Endothelial cell of umbilical vein (primary cell): ENCODE results near the gene DVL1. TPM values are rescaled to one million over a fixed set of nuclear protein-coding genes. Genes with fewer than 3 reads are reported as not detected.

Experiments used
- BruUV-seq: library from RNA; stranded (reverse); fragments of 400-500 nt; replicated peaks from 2 replicates; lab custom pipeline; 2021; lab: Mats Ljungman, UMichigan
- CTCF ChIA-PET: fragments of 300-600, 350-600 bp; sonication (Branson Sonifier 250); formaldehyde crosslinking; loops from one replicate; lab custom pipeline; 2021; ENCODE audit warnings: antibody characterized with exemption, inconsistent platforms; lab: Charles Lee
- POLR2A ChIA-PET: fragments of 300-600, 350-600 bp; sonication (Branson Sonifier 250); formaldehyde crosslinking; loops from one replicate; lab custom pipeline; 2021; ENCODE audit warnings: antibody characterized with exemption, inconsistent platforms; lab: Charles Lee
- DNase-seq: peaks from one replicate; pipeline ENCODE4 v3.0.0-alpha.2; 2011; ENCODE audit warnings: low read depth, low spot score
- FAIRE-seq: peaks from 2 replicates; lab custom pipeline; 2011; peaks lifted over from hg19 to GRCh38; lab: Jason Lieb, UNC
- H2AFZ ChIP-seq: 2 replicates; pipeline ENCODE4 v1.6.0; 2012; ENCODE audit warnings: low read depth, low read length, control low read depth, inconsistent platforms
- H3K27ac ChIP-seq: 2 replicates; pipeline ENCODE4 v1.5.1; 2011; ENCODE audit warnings: low read depth, mild to moderate bottlenecking, control low read depth, low read length, moderate library complexity; ENCODE audit not compliant: insufficient read depth
- H3K27me3 ChIP-seq, 2 experiments: 2 replicates each; pipeline versions ENCODE4 v1.6.0 to v1.6.1; 2011; ENCODE audit warnings: low read length in 2 of 2, mixed read lengths in 1 of 2; ENCODE audit not compliant: control insufficient read depth in 2 of 2, insufficient read depth in 2 of 2
- H3K36me3 ChIP-seq, 2 experiments: 2 replicates in 1 of 2; 3 replicates in 1 of 2; pipeline ENCODE4 v1.5.1; 2011; ENCODE audit warnings: low read length in 2 of 2, mild to moderate bottlenecking in 1 of 2, moderate library complexity in 1 of 2; ENCODE audit not compliant: control insufficient read depth in 2 of 2, insufficient read depth in 2 of 2; ENCODE audit errors: extremely low read depth in 1 of 2
- H3K4me1 ChIP-seq: 3 replicates; pipeline ENCODE4 v1.5.1; 2011; ENCODE audit warnings: mild to moderate bottlenecking, low read length; ENCODE audit not compliant: control insufficient read depth, insufficient read depth; ENCODE audit errors: extremely low read depth
- H3K4me2 ChIP-seq: 2 replicates; pipeline ENCODE4 v1.6.1; 2011; ENCODE audit warnings: low read length, control low read depth, mixed read lengths; ENCODE audit not compliant: insufficient read depth
- H3K4me3 ChIP-seq, 3 experiments: fragments of 200-600 bp in 1 of 3; sonication (generic), shearing (Covaris generic) in 1 of 3; replicated peaks in 1 of 3; 2 replicates each; pipeline ENCODE4 v1.5.1; 2011 to 2016; ENCODE audit warnings: control low read depth in 3 of 3, low read length in 3 of 3, mild to moderate bottlenecking in 2 of 3, inconsistent platforms in 1 of 3, low read depth in 1 of 3, moderate library complexity in 1 of 3; ENCODE audit not compliant: insufficient read depth in 1 of 3
- H3K79me2 ChIP-seq: 2 replicates; pipeline ENCODE4 v1.6.0; 2012; ENCODE audit warnings: low read length, inconsistent platforms; ENCODE audit not compliant: control insufficient read depth, insufficient read depth
- H3K9ac ChIP-seq: replicated peaks from 2 replicates; pipeline ENCODE3; 2011; ENCODE audit warnings: low read length, control low read depth; ENCODE audit not compliant: insufficient read depth; ENCODE audit errors: extremely low read depth
- H3K9me1 ChIP-seq: replicated peaks from 3 replicates; pipeline ENCODE4 v1.6.0; 2011; ENCODE audit warnings: mild to moderate bottlenecking, low read length; ENCODE audit not compliant: control insufficient read depth, insufficient read depth; ENCODE audit errors: extremely low read depth
- H3K9me3 ChIP-seq: replicated peaks from 2 replicates; pipeline ENCODE4 v1.5.1; 2012; ENCODE audit warnings: low read length, inconsistent platforms; ENCODE audit not compliant: control insufficient read depth, insufficient read depth
- H4K20me1 ChIP-seq: replicated peaks from 2 replicates; pipeline ENCODE3; 2011; ENCODE audit warnings: mild to moderate bottlenecking, low read length; ENCODE audit not compliant: control insufficient read depth, insufficient read depth; ENCODE audit errors: extremely low read depth
- EZH2 ChIP-seq: IDR thresholded peaks from 2 replicates; pipeline ENCODE4 v1.6.1; 2012; ENCODE audit warnings: borderline replicate concordance, low read depth, mild to moderate bottlenecking, moderate library complexity, low read length, inconsistent platforms; ENCODE audit not compliant: severe bottlenecking
- FOS ChIP-seq: IDR thresholded peaks from 2 replicates; pipeline ENCODE4 v1.6.1; 2011; ENCODE audit warnings: mild to moderate bottlenecking, low read length, moderate library complexity, borderline replicate concordance; ENCODE audit not compliant: insufficient read depth
- GATA2 ChIP-seq: IDR thresholded peaks from 2 replicates; pipeline ENCODE4 v1.7.0; 2011; ENCODE audit warnings: low read depth, mild to moderate bottlenecking, moderate library complexity, mixed read lengths, low read length; ENCODE audit not compliant: insufficient read length, insufficient read depth
- JUN ChIP-seq: IDR thresholded peaks from 2 replicates; pipeline ENCODE4 v1.6.1; 2011; ENCODE audit warnings: borderline replicate concordance, low read depth; ENCODE audit not compliant: insufficient read length, insufficient read depth
- MYC ChIP-seq: IDR thresholded peaks from one replicate; pipeline ENCODE4 v1.6.1; 2011; ENCODE audit warnings: mild to moderate bottlenecking, low read depth, low read length
- POLR2A ChIP-seq: IDR thresholded peaks from 2 replicates; pipeline ENCODE4 v1.6.1; 2012; ENCODE audit warnings: low read depth, mild to moderate bottlenecking, control low read depth, low read length
- POLR2AphosphoS5 ChIP-seq: IDR thresholded peaks from 2 replicates; pipeline ENCODE4 v1.6.1; 2012; ENCODE audit warnings: low read depth, mild to moderate bottlenecking, control low read depth, low read length, moderate library complexity; ENCODE audit not compliant: insufficient read depth
- dilution Hi-C: fragments of 300-500 bp; cut with MboI; formaldehyde crosslinking; loops from one replicate; pipeline ENCODE4 v1.15.0; 2019; ENCODE audit warnings: low sequenced_read_pairs; ENCODE audit not compliant: extremely low pct_ligation_motif_present
- intact Hi-C: fragments of 100-400 bp; cut with micrococcal nuclease; formaldehyde crosslinking; loops from one replicate; pipeline ENCODE4 v1.10.0; 2022
- polyA plus RNA-seq, 4 experiments: library from polyadenylated mRNA; depleted of rRNA in 3 of 4; stranded (reverse) in 3 of 4; unstranded in 1 of 4; fragments of >200 nt; gene quantifications; 2 replicates each; pipeline versions ENCODE4 v1.2.1 to v1.2.3, GENCODE V29; 2011 to 2012; ENCODE audit warnings: missing spikeins in 1 of 4
- total RNA-seq: library from RNA; stranded (reverse); gene quantifications from 2 replicates; pipeline ENCODE4 v1.2.3, GENCODE V29; 2021
- TF ChIP-seq, protein P1 (sequence below): IDR thresholded peaks from 2 replicates; pipeline ENCODE4 v1.6.1; 2011; ENCODE audit not compliant: insufficient read depth, insufficient read length
- TF ChIP-seq, protein P2 (sequence below), 2 donors: IDR thresholded peaks; 1 replicate in 1 of 2; 2 replicates in 1 of 2; pipeline ENCODE4 v1.5.1; 2011; ENCODE audit warnings: low read length in 2 of 2, mild to moderate bottlenecking in 2 of 2, moderate library complexity in 2 of 2, control low read depth in 1 of 2, inconsistent platforms in 1 of 2, low read depth in 1 of 2; ENCODE audit not compliant: insufficient read depth in 1 of 2; ENCODE audit errors: extremely low read depth in 1 of 2

DVL1 gene
- total and polyA plus RNA-seq, 2 donors (not counting 3 experiments of a cell fraction or from before 2014, with no cell fraction given), result 26.8 to 36.5 TPM

DNA sequence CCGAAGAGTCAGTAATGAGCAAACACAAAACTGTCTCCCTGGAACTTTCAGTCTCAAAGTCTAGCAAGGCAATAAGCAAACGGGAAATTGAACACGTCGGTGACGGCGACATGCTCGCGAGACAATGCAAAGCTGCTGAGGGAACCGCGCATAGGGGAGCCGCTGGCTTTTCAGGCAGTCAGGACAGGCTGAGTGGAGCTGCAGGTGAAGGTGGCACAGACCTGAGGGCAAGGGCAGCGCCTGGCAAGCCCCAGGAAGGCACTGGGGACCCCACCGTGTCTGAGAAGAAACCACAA lies 29.6 kb downstream of the DVL1 start:
- peaks cover 3% of the 10 kb centered on the region for H3K4me1 ChIP-seq
- H3K36me3 ChIP-seq, result peaks cover 0 to 11% of the 10 kb centered on the region in 2 experiments
- no peak for DNase-seq
- no peak for FAIRE-seq
- no peak overlapping the region for H3K9ac ChIP-seq
- dilution Hi-C loops, result no loop called here
- no peaks in the 10 kb centered on the region for H3K9me3 ChIP-seq
- ChIA-PET POLR2A (no interaction called here), CTCF (no interaction called here)
- no peak overlapping the region for H3K27ac ChIP-seq
- H2AFZ ChIP-seq, result no peak overlapping the region
- peaks cover 5% of the 10 kb centered on the region for H4K20me1 ChIP-seq
- no peak for TF ChIP-seq FOS
- TF ChIP-seq JUN, result no peak
- no peak for TF ChIP-seq GATA2
- TF ChIP-seq POLR2A, result no peak
- TF ChIP-seq EZH2, result no peak
- TF ChIP-seq POLR2AphosphoS5, result no peak
- TF ChIP-seq, protein P1, sequence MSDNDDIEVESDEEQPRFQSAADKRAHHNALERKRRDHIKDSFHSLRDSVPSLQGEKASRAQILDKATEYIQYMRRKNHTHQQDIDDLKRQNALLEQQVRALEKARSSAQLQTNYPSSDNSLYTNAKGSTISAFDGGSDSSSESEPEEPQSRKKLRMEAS, result no peak
- TF ChIP-seq, protein P2, sequence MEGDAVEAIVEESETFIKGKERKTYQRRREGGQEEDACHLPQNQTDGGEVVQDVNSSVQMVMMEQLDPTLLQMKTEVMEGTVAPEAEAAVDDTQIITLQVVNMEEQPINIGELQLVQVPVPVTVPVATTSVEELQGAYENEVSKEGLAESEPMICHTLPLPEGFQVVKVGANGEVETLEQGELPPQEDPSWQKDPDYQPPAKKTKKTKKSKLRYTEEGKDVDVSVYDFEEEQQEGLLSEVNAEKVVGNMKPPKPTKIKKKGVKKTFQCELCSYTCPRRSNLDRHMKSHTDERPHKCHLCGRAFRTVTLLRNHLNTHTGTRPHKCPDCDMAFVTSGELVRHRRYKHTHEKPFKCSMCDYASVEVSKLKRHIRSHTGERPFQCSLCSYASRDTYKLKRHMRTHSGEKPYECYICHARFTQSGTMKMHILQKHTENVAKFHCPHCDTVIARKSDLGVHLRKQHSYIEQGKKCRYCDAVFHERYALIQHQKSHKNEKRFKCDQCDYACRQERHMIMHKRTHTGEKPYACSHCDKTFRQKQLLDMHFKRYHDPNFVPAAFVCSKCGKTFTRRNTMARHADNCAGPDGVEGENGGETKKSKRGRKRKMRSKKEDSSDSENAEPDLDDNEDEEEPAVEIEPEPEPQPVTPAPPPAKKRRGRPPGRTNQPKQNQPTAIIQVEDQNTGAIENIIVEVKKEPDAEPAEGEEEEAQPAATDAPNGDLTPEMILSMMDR (IDR thresholded peaks at IDR 0.05; ENCODE audit: extremely low read depth in 1 of 2, insufficient read depth in 1 of 2, low read depth in 1 of 2, low read length in 2 of 2), result no peak
- no peak for TF ChIP-seq MYC
- intact Hi-C loops, result no loop called here
- no peaks in the 10 kb centered on the region for H3K27me3 ChIP-seq
- no TSS peak for BruUV-seq
- no peak overlapping the region for H3K4me3 ChIP-seq
- H3K4me2 ChIP-seq, result no peak overlapping the region
- H3K79me2 ChIP-seq, result peaks cover 45% of the 10 kb centered on the region
- no peaks in the 10 kb centered on the region for H3K9me1 ChIP-seq
